ENCODE results near the gene UTP15. TPM values are rescaled to one million over a fixed set of nuclear protein-coding genes. Genes with fewer than 3 reads are reported as not detected.
A peak's percentile ranks its signal among the peaks of the same experiment; 100 is the strongest.

The UTP15 gene
- total RNA-seq = 20.9 TPM

DNA sequence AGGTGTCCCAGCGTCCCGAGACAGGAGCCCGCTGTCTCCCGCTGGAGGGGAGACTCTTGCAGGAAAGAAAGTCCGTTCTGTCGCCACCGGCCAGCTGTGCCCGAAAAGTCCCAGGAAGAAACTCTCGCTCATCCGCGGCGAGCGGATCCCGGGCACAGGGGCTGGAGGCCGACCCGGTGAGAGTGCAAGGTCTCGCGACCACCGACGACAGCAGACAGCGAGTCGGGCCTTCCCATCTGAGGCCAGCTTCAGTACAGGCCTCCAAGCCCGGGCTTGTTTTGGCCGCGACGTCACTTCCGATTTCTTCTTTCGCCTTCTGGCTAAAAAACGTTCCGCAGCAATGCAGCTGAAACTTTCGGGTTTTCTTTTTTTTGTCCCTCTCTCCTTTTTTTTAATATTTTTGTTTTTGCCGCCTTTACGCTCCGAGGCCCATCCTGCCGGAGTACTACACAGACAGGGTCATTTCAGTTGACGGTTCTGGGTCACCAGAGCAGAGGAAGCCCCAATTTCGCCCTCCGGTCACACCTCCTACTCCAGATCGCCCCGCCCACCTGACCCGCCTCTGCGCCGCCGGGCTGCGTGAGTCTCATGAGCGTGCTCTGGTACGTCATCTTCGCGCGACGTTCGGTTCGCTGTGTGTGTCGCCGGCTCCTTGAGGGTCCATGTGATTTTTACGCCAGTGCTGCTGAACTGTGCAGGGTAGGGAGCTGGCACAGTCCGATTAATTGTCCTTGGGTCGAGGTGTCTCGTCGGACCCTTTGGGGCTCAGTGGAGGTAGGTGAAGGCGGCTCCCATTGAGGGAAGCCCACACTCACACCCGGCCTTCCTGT, at the start of gene UTP15, which contains the start of gene ANKRA2:
Gene UTP15 (plus strand): TSS at position 605 of the 830 bp plus-strand sequence. CDS start 1,602 bp downstream, outside the sequence.
Gene ANKRA2 (minus strand): TSS at position 501 of the 830 bp plus-strand sequence. CDS start 2,758 bp downstream, outside the sequence.
- Histone ChIP-seq H3K9me3 (no peaks in the 10 kb centered on the region), H3K27ac (peak within 1 kb of the TSS; percentile 93), H3K4me3 (peak within 1 kb of the TSS; percentile 87 to 91), H3K4me1 (peaks cover 39% of the 10 kb centered on the region), H3K36me3 (peaks cover 0 to 15% of the 10 kb centered on the region in 2 donors), H3K27me3 (no peaks in the 10 kb centered on the region)
- TF ChIP-seq, protein P1, sequence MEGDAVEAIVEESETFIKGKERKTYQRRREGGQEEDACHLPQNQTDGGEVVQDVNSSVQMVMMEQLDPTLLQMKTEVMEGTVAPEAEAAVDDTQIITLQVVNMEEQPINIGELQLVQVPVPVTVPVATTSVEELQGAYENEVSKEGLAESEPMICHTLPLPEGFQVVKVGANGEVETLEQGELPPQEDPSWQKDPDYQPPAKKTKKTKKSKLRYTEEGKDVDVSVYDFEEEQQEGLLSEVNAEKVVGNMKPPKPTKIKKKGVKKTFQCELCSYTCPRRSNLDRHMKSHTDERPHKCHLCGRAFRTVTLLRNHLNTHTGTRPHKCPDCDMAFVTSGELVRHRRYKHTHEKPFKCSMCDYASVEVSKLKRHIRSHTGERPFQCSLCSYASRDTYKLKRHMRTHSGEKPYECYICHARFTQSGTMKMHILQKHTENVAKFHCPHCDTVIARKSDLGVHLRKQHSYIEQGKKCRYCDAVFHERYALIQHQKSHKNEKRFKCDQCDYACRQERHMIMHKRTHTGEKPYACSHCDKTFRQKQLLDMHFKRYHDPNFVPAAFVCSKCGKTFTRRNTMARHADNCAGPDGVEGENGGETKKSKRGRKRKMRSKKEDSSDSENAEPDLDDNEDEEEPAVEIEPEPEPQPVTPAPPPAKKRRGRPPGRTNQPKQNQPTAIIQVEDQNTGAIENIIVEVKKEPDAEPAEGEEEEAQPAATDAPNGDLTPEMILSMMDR (IDR thresholded peaks at IDR 0.05) = no peak
- TF ChIP-seq POLR2AphosphoS5 (IDR thresholded peaks at IDR 0.05; ENCODE audit: insufficient read depth in 1 of 2, low read depth in 1 of 2) = peak; percentile 89 to 94
- peak in 1 of 2 donors; percentile 37 for TF ChIP-seq POLR2A (IDR thresholded peaks at IDR 0.05)
- peak; percentile 98 to 99 for DNase-seq (ENCODE audit: extremely low spot score in 2 of 2)
- intact Hi-C loops (cut with DNase I) = no loop called here

- intact Hi-C loops (cut with DNase I) = no loop called here
- H3K4me1 ChIP-seq = no peaks in the 10 kb centered on the region
- H3K27me3 ChIP-seq = no peaks in the 10 kb centered on the region
- no peak for DNase-seq (ENCODE audit: extremely low spot score in 2 of 2)
- TF ChIP-seq POLR2A (IDR thresholded peaks at IDR 0.05) = no peak
- TF ChIP-seq, protein P1 (IDR thresholded peaks at IDR 0.05) = peak; percentile 41 to 67 (median 57)
- no peaks in the 10 kb centered on the region for H3K36me3 ChIP-seq
- no peak overlapping the region for H3K27ac ChIP-seq
- no peaks in the 10 kb centered on the region for H3K9me3 ChIP-seq
- H3K4me3 ChIP-seq = no peak overlapping the region
These were observed 45.8 kb upstream of the UTP15 start for GRCh38 chr5:73519531-73520283.

DNA sequence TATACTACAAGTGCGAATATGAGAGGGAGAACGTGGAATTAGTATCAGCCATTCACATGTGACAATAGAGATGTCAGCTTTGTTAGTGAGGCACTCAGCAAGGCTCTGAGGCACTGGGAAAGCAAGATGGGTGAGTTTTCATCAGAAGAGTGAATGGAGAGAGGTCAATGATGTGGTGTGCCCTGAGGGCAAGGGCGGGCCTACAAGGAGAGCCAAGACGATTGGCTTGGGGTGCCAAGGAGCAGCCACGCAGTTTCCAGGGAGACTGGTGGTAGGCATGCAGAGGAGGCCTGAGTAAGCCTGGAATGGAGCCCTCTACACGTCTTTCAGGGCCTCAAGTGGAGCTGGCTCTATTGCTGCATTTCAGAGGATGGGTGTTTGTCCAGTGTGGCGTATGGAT, 42.6 kb upstream of the UTP15 start:
- intact Hi-C loops (cut with DNase I) = no loop called here
- Histone ChIP-seq H3K27me3 (no peaks in the 10 kb centered on the region), H3K4me3 (no peak overlapping the region), H3K9me3 (no peaks in the 10 kb centered on the region), H3K27ac (no peak overlapping the region), H3K36me3 (no peaks in the 10 kb centered on the region), H3K4me1 (no peaks in the 10 kb centered on the region)
- TF ChIP-seq, protein P1 (IDR thresholded peaks at IDR 0.05) = no peak
- TF ChIP-seq POLR2AphosphoS5 (IDR thresholded peaks at IDR 0.05; ENCODE audit: insufficient read depth in 1 of 2, low read depth in 1 of 2) (peak in 1 of 2 donors; percentile 19), POLR2A (IDR thresholded peaks at IDR 0.05) (no peak)
- no peak for DNase-seq (ENCODE audit: extremely low spot score in 2 of 2)

DNA sequence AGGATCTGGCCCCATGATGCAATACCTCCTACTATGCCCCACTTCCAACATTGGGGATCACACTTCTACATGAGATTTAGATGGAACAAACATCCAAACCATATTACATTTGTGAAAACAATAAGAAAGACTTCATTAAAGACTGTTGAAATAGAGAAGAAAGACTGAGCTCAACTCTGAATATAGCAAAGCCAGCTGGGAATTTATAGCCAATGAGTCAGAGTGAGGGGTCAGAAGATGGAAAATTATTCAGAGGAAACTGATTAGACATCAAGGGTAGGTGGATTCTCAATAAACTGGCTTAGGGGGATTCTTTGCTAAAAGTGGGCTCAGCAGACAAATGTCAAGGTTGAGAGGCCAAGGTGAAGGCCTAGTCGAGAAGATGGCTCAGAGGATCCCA, 41.7 kb upstream of the UTP15 start:
- no peak for DNase-seq (ENCODE audit: extremely low spot score in 2 of 2)
- intact Hi-C loops (cut with DNase I) = no loop called here

More for the DNA sequence above, 41.7 kb upstream of the UTP15 start:
- no peak overlapping the region for H3K27ac ChIP-seq
- H3K4me3 ChIP-seq = no peak overlapping the region
- no peaks in the 10 kb centered on the region for H3K36me3 ChIP-seq
- H3K9me3 ChIP-seq = no peaks in the 10 kb centered on the region
- no peaks in the 10 kb centered on the region for H3K27me3 ChIP-seq
- H3K4me1 ChIP-seq = no peaks in the 10 kb centered on the region
- TF ChIP-seq, protein P1 (IDR thresholded peaks at IDR 0.05) = no peak
